GF-D8 (cell line): ENCODE measurements around the gene FAF1.
A peak's percentile ranks its signal among the peaks of the same experiment; 100 is the strongest.

Experiments used
- DNase-seq: peaks from one replicate; lab custom pipeline; 2025; lab: John Stamatoyannopoulos, UW

The FAF1 gene

DNA sequence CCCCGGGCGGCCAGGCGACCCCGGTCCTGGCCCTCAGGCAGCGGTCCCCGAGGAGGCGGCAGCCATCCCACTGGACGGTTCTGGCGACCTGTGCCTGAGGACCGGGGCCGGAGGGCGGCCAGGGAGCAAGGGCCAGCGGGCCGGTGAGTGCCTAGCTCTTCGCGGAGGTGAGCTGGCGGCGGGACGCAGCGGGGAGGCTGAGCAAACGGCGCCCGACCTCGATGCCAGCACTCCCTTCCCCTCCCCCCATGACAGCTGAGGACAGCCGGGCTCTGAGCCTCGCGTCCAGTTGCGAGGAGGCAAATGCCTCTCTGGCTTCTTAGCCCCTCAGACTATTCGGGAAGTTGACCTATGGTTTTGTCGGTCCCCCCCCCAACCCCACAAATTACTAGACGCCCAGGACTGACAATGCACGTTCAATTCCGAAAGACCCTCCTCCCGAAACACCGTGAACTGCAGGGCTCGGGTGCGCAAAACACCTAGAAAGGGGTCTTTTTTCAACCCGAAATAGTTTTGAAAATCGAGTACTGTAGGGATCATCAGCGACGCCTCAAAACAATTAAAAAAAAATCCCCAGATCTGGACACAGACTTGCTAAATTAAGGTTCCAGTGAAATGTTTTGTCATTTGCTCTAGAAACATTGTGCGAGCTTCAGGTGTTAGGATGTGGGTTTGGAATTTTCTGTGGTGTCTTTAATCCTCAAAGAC lies 18.2 kb upstream of the FAF1 start:
- peak; percentile 43 for DNase-seq

DNA sequence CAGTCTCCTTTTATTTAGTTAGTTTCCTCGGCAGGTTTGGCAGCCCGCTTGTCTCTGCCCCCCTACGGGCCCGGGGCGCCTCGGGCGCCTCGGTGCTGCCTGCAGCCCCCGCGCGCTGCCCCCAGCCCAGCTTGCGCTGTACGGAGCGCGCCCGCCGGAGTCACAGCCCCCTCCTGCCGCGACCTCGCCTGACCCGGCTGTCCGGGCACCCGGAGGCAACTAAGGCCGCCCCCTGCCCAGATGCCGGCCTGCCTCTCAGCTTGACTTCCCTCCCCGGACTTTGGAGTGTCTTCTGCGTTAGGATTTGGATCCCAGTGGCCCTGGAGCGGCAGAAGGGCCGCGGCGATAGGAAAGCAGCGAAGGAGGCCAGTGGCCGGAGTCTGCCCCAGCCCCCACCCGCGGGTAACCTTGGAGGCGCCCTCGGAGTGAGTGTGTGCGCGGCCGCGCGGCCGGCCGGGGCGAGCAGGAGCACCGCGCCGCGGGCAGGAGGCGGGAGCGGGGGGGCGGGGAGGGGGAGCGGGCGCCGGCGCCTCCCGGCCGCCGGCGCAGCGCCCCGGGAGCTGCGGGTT lies 17.6 kb upstream of the FAF1 start:
- DNase-seq, result no peak

DNA sequence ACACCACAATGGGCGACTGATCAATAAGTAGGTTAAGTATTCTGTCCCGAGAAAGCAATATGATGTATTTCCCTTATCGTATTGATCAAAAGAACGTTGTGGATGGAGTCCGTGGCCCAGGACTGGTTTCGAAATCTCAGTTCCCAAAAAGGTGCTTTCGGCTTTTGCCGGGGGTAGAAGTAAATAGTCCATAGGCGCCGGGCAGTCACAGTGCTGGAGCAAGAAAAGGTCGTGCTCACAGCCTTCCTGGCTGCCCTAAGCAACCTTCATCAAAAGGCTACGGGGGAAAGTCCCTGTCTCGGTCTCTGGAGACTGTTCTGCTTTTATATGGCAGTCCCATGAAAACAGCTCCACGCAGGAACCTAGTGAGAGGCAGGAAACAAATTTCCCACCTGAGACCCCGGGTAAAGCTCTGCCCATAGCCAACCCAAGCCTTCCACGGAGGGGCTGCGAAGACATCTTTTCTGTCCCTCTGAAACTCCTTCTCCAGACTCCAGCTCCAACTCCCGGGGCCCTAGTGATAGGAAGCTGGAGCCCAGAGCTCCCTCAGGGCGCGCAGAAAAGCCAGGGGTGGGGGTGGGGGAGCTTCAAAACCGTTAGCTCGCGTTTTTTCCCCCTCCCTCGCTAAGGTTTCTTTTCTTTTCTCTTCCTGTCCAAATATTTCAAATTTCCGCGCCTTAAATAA lies 17.0 kb upstream of the FAF1 start:
- DNase-seq, result peak; percentile 51

DNA sequence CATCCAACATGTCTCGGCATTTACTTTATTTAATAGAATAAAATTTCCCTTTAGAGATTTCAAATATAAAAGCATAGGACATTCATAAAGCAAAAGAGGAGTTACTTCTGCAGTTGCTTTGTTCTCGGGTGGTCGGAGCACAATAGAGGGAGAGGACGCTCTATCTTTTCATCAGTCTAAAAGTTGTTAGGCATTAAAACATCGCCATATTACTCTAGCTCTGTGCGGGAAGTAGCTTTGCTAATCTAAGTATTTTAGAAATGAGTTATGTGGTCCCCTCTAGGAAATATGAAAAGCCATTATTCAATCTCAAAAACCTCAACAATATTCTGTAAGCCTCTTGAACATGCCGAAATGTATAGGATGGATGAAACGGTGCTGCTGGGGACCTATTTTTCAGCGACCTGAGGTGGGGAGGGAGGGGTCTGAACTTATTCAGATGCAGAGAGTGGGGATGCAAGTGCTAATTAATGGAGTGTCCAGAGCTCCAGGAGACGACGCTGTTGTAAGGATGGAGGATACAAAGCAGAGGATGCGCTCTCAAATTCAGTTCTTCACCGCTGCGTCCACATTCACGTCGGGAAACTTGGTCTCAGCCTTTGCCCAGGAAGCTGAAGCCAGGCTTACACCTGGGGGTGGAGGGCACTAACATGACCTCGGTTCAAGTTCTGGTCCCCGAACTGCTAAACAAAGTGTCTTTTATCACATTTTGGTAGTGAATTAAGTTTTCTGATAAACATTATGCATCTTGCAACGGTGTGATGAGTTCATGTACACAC lies 16.2 kb upstream of the FAF1 start:
- DNase-seq, result no peak

DNA sequence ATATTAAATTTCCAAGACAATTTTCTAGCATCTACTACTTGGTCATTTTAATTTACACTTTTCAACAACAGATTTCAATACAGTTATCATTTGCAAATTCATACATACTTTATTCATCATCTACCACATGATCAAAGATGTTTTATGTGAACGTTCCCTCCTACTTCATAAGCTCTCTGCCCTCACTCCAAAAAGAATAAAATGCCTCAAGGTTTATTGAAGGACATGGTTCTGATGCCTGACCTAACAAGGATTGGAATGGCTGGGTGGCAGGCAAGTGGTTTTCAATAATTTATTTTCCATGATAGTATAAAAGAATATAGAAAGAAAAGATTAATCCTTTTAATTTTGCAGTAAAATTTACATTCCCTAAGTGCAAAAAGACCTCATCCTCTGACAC lies 15.4 kb upstream of the FAF1 start:
- DNase-seq, result no peak

DNA sequence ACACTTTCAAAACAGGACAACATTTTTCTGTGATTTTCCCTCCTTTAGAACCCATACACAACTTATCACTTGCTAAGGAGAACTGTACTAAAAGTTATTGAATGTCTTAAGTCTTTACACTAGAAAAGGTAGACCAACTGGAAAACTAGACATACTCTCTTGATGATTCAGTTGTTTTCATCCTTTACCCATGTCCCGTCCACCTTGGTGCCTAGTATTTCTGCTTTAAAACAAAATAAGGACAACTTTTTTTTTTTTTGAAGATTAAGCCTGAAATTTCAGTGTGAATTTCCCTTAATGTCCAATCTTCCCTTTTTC lies 14.5 kb upstream of the FAF1 start:
- no peak for DNase-seq

DNA sequence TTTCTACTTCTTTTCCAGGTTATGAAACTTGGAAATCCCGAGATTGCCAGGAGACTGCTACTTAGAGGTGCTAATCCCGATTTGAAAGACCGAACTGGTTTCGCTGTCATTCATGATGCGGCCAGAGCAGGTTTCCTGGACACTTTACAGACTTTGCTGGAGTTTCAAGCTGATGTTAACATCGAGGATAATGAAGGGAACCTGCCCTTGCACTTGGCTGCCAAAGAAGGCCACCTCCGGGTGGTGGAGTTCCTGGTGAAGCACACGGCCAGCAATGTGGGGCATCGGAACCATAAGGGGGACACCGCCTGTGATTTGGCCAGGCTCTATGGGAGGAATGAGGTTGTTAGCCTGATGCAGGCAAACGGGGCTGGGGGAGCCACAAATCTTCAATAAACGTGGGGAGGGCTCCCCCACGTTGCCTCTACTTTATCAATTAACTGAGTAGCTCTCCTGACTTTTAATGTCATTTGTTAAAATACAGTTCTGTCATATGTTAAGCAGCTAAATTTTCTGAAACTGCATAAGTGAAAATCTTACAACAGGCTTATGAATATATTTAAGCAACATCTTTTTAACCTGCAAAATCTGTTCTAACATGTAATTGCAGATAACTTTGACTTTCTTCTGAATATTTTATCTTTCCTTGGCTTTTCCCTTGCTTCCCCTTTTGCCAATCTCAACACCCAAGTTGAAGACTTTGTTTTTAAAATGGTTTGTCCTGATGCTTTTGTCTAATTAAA lies 14.0 kb upstream of the FAF1 start:
- no peak for DNase-seq

DNA sequence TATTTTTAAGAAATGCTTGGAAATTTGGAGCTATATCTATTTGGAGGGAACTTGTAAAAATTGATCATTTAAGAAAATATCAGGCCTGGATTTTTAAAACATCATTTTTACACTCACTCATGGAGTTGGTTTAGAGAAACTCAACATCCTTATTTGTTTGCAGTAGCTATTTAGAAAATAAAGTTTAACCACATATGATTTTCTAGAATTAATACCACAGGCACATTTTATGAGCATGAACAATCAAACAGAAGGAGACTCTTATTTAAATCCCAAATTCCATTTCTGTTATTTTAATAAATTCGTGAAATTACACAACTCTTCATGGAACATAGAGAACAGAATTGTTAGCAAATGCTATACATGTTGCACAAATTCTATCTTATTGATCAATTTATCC lies 13.2 kb upstream of the FAF1 start:
- no peak for DNase-seq

DNA sequence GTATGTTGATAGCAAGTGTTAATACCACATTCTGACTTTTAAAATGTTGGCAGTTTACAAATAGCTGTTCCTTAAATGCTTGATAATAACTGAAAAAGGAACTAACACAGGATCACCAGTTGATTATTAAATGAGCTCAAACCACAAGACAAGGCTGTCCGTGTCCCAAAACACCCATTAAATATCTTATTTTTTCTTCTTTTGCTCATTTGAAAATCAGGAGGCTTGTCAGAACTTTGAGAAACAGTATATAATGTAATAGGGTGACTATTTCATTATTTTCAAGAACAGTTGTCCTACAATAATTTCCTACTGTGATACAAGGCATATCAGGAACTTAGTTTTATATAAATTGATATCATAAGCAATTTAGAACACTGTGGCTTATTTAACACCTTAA lies 12.7 kb upstream of the FAF1 start:
- peak; percentile 56 for DNase-seq

DNA sequence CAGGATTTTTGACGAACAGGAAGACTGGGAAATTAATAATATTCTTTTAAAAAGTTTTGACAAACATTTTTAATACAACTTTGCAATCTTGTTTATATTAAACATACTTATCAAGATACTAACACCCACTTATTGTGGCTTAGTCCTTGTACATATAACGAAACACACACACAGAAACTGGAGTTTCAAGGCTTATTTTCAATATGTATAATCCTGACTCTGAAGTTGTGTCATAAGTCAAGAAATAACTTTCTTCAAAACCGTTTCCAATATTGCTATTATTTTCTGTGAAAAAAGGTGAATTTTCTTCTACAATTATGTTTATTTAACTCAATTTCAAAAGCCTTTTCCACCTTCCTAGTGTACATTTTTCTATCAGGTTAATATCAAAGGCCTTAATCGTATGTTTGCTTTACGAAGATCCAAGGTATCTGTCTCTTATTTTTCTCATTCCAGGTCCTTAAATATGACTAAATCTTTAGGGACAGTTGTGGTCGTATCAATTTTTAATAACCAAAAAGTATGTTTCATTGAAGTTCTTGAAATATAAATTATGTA lies 11.8 kb upstream of the FAF1 start:
- DNase-seq, result no peak

DNA sequence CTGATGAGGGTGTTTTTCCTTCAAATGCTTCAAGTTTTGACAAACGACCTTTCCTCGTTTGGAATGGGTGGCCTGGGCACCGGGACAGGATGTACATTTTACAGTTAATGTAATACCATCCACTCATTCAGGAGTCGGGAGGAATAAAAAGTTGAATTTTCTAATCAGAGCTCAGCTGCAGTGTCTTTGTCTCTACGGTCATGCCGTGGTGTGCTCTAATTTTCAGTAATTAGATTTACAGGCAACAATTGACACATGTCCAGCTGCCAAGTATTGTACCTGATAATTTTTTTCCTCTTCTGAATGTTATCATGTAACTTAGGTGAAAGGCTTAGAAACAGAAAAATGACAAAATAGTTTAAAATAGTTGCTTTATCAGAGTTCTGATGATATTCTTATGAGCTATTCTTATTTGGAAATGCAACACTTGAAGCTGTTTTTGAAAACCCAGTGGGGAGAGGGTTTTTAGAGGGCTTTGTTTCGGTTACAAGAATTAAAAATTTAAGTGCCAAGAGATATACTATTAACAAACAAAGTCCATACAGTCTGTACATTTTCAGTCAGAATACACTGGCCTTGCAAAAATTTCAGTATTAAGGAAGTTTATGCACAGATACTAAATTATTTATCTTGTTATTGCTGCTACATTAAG lies 11.0 kb upstream of the FAF1 start:
- no peak for DNase-seq

DNA sequence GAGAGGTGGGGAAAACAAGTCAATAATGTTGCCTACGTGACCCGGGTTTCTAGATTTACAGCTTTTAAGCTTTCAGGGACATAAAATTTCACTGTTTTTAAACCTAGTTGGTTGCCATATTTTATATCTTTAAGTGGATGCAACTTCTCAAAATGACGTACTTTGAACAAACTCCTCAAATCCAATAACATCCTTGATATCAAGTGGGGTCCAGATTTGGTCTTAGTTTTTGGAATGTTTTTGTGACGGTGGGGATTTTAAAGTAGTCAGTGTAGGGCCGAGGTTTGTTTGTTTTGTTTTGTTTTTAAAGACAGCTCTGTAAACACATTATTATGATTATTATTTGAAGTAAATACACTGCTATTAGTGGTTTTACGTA lies 10.4 kb upstream of the FAF1 start:
- no peak for DNase-seq

DNA sequence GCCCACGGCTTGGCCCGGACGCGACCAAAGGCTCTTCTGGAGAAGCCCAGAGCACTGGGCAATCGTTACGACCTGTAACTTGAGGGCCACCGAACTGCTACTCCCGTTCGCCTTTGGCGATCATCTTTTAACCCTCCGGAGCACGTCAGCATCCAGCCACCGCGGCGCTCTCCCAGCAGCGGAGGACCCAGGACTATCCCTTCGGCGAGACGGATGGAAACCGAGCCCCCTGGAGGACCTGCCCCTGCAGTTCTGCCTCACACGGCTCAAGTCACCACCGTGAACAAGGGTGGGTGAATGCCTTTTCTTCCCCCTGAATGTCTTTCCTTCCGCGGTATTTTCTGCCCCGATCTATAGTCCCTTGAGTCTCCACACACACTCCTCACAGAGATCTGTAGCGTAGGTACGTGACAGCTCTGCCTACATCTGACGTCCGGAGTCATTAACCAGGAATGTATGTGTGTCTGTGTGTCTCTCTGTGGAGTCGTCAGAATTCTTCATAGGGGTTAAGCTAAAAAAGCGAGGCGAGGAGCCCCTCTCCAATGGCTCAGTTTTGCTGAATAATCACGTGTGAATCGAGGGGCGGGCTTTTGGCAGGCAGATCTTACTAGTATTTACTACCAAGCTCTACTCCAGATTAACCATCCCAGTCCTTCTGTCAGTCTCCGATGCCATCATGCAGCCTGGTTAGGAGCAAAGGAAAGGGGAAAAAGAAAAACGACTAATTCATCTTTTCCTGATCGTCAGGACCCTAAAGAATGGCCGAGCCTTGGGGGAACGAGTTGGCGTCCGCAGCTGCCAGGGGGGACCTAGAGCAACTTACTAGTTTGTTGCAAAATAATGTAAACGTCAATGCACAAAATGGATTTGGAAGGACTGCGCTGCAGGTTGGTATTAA lies 9.8 kb upstream of the FAF1 start, which contains the start of gene CDKN2C:
Gene CDKN2C, plus strand, starts transcription at position 635 of the 898 bp plus-strand sequence. Its CDS starts 124 bp downstream, at position 759.
- DNase-seq, result peak; percentile 46

DNA sequence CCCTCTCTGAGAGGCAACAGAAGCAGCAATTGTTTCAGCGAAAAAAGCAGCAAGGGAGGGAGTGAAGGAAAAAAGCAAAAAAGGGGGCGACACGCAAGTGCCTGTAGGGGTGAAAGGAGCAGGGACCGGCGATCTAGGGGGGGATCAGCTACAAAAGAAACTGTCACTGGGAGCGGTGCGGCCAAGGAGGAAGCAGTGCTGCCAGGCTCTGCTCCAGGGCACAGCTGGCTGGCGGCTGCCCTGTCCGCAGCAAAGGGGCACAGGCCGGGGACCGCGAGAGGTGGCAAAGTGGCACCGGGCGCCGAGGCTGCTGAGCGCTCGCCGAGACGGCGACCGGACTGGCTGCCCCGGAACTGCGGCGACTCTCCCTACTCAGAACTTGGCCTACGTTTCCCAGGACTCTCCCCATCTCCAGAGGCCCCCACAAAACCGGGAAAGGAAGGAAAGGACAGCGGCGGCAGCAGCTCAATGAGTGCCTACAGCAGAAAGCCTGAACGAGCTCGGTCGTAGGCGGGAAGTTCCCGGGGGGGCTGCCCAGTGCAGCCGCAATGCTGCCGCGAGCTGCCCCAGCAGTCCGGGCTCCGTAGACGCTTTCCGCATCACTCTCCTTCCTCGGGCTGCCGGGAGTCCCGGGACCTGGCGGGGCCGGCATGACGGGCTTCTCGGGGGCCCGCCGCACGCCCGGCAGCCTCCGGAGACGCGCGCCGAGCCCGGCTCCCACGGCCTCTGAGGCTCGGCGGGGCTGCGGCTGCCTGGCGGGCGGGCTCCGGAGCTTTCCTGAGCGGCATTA lies 8.9 kb upstream of the FAF1 start:
- DNase-seq, result no peak

DNA sequence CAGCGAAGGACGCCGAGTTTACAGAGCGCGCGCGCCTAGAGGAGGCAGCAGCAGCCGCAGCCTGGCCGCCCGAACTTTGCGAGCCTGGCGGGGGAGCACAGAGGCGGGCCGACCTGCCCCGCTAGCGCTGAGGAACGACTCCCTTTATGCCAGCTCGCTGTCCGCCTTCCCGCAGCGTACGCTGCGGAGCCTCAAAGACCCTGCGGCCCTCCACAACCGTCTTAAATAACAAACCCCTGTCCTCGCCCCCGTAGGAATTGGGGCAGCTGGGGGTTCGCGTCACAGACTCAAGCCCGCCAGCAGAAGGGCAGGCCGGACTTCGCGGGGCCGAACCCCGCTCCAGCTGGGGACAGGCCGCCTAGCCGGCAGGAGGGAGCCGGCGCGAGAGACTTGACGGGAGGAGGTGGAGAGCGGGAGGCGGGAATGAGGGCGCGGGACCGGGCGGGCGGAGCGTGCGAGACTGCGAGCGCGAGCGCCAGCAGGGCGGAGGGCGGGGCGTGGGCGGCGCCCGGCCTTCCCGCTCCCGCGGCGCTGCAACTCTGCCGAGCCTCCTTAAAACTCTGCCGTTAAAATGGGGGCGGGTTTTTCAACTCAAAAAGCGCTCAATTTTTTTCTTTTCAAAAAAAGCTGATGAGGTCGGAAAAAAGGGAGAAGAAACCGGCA lies 8.2 kb upstream of the FAF1 start:
- DNase-seq, result peak; percentile 79

DNA sequence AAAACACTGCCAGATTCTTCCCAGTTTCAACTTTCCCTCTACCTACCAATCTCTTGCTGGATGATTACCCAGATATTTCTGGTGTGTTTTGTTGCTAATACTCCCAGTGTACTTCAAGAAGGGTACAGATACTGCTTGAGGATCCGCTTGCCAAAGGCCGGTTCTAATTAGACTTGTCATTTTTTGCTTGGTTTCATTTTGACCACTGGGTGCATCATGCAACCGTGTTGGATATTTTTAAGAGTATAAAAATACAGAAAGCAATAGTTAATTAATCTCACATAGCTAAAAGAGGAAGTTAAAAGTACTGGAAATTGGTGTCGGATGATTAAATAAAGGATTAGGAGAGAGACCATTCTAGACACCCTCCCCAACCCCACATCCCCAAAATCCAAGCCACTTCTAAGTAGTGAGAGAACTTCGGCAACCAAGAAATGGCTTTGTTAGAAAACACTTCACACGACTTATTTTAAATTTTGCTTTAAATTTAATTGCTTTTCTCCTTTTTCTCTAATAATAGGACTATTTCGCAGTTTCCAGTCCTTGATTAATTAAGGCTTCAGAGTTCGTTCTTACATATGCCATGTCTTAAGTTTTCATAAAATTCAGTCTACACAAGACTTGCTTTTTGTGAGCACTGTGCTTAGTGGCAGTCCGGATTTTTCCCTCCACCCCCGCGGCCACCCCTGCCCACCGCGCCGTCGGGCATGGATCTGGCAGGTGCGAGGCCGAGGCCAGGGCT lies 7.5 kb upstream of the FAF1 start:
- DNase-seq, result no peak

DNA sequence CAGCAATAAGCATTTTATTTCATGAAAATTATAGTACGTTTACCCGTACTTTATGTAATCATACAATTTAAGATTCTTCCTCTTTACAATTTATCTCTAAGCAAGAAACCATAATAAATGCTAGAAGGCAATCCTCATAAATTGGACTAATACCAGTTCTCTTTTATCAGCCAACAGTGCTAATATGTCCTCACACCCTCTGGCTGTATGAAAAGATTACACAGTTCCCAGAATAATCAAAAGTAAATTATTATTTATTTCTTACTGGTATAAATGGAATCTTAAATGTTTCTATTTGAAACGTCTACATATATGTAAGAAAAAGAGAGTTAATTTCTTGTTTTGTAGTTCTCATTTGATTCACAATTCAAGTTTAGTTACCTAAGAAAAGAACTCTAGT lies 6.9 kb upstream of the FAF1 start:
- no peak for DNase-seq

DNA sequence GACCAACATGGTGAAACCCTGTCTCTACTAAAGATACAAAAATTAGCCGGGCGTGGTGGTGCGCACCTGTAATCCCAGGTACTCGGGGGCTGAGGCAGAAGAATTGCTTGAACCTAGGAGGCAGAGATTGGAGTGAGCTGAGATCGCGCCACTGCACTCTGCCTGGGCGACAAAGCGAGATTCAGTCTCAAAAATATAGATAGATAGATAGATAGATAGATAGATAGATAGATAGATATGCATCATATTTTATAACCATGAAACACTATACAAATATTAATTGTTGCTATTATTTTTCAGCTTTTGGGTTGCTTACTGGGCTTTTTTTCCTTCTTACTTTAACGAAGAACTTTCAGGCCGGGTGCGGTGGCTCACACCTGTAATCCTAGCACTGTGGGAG lies 4.8 kb upstream of the FAF1 start:
- DNase-seq, result no peak
